Colonic mucosa (tissue), 4 donors: ENCODE data around the gene HADH. TPM values are rescaled to one million over a fixed set of nuclear protein-coding genes. Genes with fewer than 3 reads are reported as not detected.

ENCODE experiments used
- DNase-seq: peaks from one replicate; pipeline ENCODE4 v3.0.0-alpha.2; 2020
- H3K27ac ChIP-seq: fragments of 200-600 bp; one replicate; pipeline ENCODE4 v1.8.0; 2021
- H3K27me3 ChIP-seq: fragments of 200-600 bp; one replicate; pipeline ENCODE4 v1.8.0; 2021
- H3K36me3 ChIP-seq: fragments of 200-600 bp; one replicate; pipeline ENCODE4 v1.8.0; 2021
- H3K4me1 ChIP-seq: fragments of 200-600 bp; one replicate; pipeline ENCODE4 v1.8.0; 2021; ENCODE audit warnings: mild to moderate bottlenecking
- H3K4me3 ChIP-seq: fragments of 200-600 bp; one replicate; pipeline ENCODE4 v1.8.0; 2021
- H3K9ac ChIP-seq, 2 donors: one replicate each; pipeline ENCODE4 v1.7.0; 2013; ENCODE audit warnings: control low read depth in 2 of 2, low read depth in 2 of 2, low read length in 2 of 2
- H3K9me3 ChIP-seq: fragments of 200-600 bp; one replicate; pipeline ENCODE4 v1.8.0; 2021
- CTCF ChIP-seq: fragments of 200-600 bp; IDR thresholded peaks from one replicate; pipeline ENCODE4 v1.8.0; 2022; ENCODE audit warnings: antibody characterized with exemption, mild to moderate bottlenecking
- intact Hi-C: fragments of 100-400 bp; cut with DNase I; formaldehyde crosslinking; loops from one replicate; pipeline ENCODE4 v1.14.1; 2022
- total RNA-seq, 2 donors: library from RNA; stranded (reverse); fragmentation: NEBNext Ultra II Directional in 1 of 2; extraction: Animal tissue kit (Norgen Biotek cat#: 25700) in 1 of 2; gene quantifications; one replicate each; pipeline ENCODE4 v1.2.1, GENCODE V29; 2021
- donor health status: healthy.
- donor health status: DM: no; HTN: no; CAD: no.
- donor health status: DM: no; HTN: no; CAD: no.

HADH gene
- total RNA-seq, 2 donors from 2014 or later: 121 to 213 TPM

GRCh38 chr4:108013327-108013726 lies 23.6 kb downstream of the HADH start:
- TF ChIP-seq CTCF: no peak
- intact Hi-C loops: no loop called here
- Histone ChIP-seq H3K27me3 (no peaks in the 10 kb centered on the region), H3K4me1 (no peaks in the 10 kb centered on the region), H3K9me3 (no peaks in the 10 kb centered on the region), H3K9ac (no peak overlapping the region), H3K36me3 (no peaks in the 10 kb centered on the region), H3K27ac (no peak overlapping the region), H3K4me3 (no peak overlapping the region)
- no peak for DNase-seq

GRCh38 chr4:108013955-108014354 lies 24.3 kb downstream of the HADH start:
- H3K27ac ChIP-seq: no peak overlapping the region
- H3K9ac ChIP-seq: no peak overlapping the region
- intact Hi-C loops: no loop called here
- H3K9me3 ChIP-seq: no peaks in the 10 kb centered on the region
- H3K36me3 ChIP-seq: no peaks in the 10 kb centered on the region
- H3K4me1 ChIP-seq: no peaks in the 10 kb centered on the region
- TF ChIP-seq CTCF: no peak
- no peaks in the 10 kb centered on the region for H3K27me3 ChIP-seq
- no peak overlapping the region for H3K4me3 ChIP-seq
- DNase-seq: no peak

- peak; percentile 76 for TF ChIP-seq CTCF
- no peaks in the 10 kb centered on the region for H3K27me3 ChIP-seq
- no peak overlapping the region for H3K4me3 ChIP-seq
- H3K9ac ChIP-seq: no peak overlapping the region
- peak; percentile 87 for DNase-seq
- no peaks in the 10 kb centered on the region for H3K4me1 ChIP-seq
- intact Hi-C loops: no loop called here
- H3K36me3 ChIP-seq: no peaks in the 10 kb centered on the region
- H3K9me3 ChIP-seq: no peaks in the 10 kb centered on the region
- H3K27ac ChIP-seq: no peak overlapping the region
Observed at GRCh38 chr4:108018040-108018883, 28.6 kb downstream of the HADH start.

GRCh38 chr4:108018884-108019187 lies 29.1 kb downstream of the HADH start:
- Histone ChIP-seq H3K9me3 (no peaks in the 10 kb centered on the region), H3K27ac (no peak overlapping the region), H3K9ac (no peak overlapping the region), H3K4me3 (no peak overlapping the region), H3K27me3 (no peaks in the 10 kb centered on the region), H3K4me1 (no peaks in the 10 kb centered on the region), H3K36me3 (no peaks in the 10 kb centered on the region)
- DNase-seq: no peak
- intact Hi-C loops: no loop called here
- TF ChIP-seq CTCF: no peak

- H3K27ac ChIP-seq: no peak overlapping the region
- intact Hi-C loops: loop anchor here (5.0 to 10.0 kb wide), 2 partner anchors 471 to 548 kb away; no protein-coding TSS in a partner anchor
- no peak overlapping the region for H3K9ac ChIP-seq
- no peak for DNase-seq
- H3K9me3 ChIP-seq: no peaks in the 10 kb centered on the region
- no peaks in the 10 kb centered on the region for H3K4me1 ChIP-seq
- TF ChIP-seq CTCF: no peak
- no peaks in the 10 kb centered on the region for H3K36me3 ChIP-seq
- no peak overlapping the region for H3K4me3 ChIP-seq
- H3K27me3 ChIP-seq: no peaks in the 10 kb centered on the region
Observed at GRCh38 chr4:108024085-108024877, 34.6 kb downstream of the HADH start.
